PFSK-1 (cell line): ENCODE data around the gene SLC25A33.

Source experiments
- REST ChIP-seq, 2 experiments: IDR thresholded peaks; 2 replicates each; pipeline versions ENCODE4 v1.6.1 to v1.8.0; 2011 to 2012; ENCODE audit warnings: low read depth in 2 of 2, low read length in 2 of 2, control low read depth in 1 of 2, inconsistent platforms in 1 of 2, mild to moderate bottlenecking in 1 of 2, moderate library complexity in 1 of 2; ENCODE audit not compliant: insufficient read depth in 1 of 2
- TAF1 ChIP-seq: IDR thresholded peaks from 2 replicates; pipeline ENCODE4 v1.6.1; 2012; ENCODE audit warnings: low read length, control low read depth, borderline replicate concordance; ENCODE audit not compliant: insufficient read depth

- TF ChIP-seq REST (IDR thresholded peaks at IDR 0.05; ENCODE audit: insufficient read depth in 1 of 2, low read depth in 2 of 2, low read length in 2 of 2), result no peak
- TF ChIP-seq TAF1, result no peak
These were observed 18.4 kb downstream of the SLC25A33 start for GRCh38 chr1:9557624-9558023.
